IMR-90 (cell line): ENCODE measurements around the gene TARBP2. TPM values are rescaled to one million over a fixed set of nuclear protein-coding genes. Genes with fewer than 3 reads are reported as not detected.

Experiments used
- ATAC-seq: fragments of 200-7000 bp; cut with Tn5 transposase; 2 replicates; pipeline ENCODE4 v1.9.1; 2020; ENCODE audit warnings: low read depth, mild to moderate bottlenecking, moderate library complexity
- BruUV-seq: library from RNA; stranded (reverse); fragments of 400-500 nt; replicated peaks from 2 replicates; lab custom pipeline; 2021; lab: Mats Ljungman, UMichigan
- CTCF ChIA-PET: fragments of 300-600 bp; formaldehyde crosslinking; extraction: SDS; loops from one replicate; lab custom pipeline; 2021; ENCODE audit warnings: antibody characterized with exemption; lab: Yijun Ruan, JAX
- POLR2A ChIA-PET: fragments of 300-600 bp; sonication (Branson Sonifier 250); formaldehyde crosslinking; loops from one replicate; lab custom pipeline; 2022; ENCODE audit warnings: antibody characterized with exemption; ENCODE audit not compliant: unreplicated experiment; lab: Charles Lee
- DNase-seq: peaks from one replicate; pipeline ENCODE4 v3.0.0; 2013
- H2AFZ ChIP-seq: replicated peaks from 2 replicates; pipeline ENCODE3; 2013; ENCODE audit warnings: low read length, mild to moderate bottlenecking; ENCODE audit not compliant: poor library complexity
- H2AK5ac ChIP-seq: 2 replicates; pipeline ENCODE4 v1.6.1; 2013; ENCODE audit warnings: low read depth, low read length, inconsistent platforms
- H2AK9ac ChIP-seq: replicated peaks from 2 replicates; pipeline ENCODE3; 2013; ENCODE audit warnings: mild to moderate bottlenecking, low read depth, low read length, moderate library complexity; ENCODE audit not compliant: poor library complexity
- H2BK120ac ChIP-seq: 2 replicates; pipeline ENCODE4 v1.6.1; 2013; ENCODE audit warnings: low read depth, low read length, inconsistent platforms
- H2BK15ac ChIP-seq: 3 replicates; pipeline ENCODE4 v1.6.1; 2013; ENCODE audit warnings: low read depth, low read length, inconsistent platforms
- H2BK20ac ChIP-seq: 2 replicates; pipeline ENCODE4 v1.6.1; 2013; ENCODE audit warnings: low read depth, mild to moderate bottlenecking, inconsistent platforms, low read length, moderate library complexity
- H2BK5ac ChIP-seq: 2 replicates; pipeline ENCODE4 v1.6.1; 2013; ENCODE audit warnings: mild to moderate bottlenecking, low read depth, low read length, inconsistent platforms; ENCODE audit not compliant: poor library complexity, severe bottlenecking
- H3K14ac ChIP-seq: replicated peaks from 2 replicates; pipeline ENCODE4 v1.6.1; 2013; ENCODE audit warnings: low read depth, low read length, inconsistent platforms
- H3K18ac ChIP-seq: 2 replicates; pipeline ENCODE4 v1.6.1; 2013; ENCODE audit warnings: low read depth, low read length, control low read depth
- H3K23ac ChIP-seq: 2 replicates; pipeline ENCODE4 v1.6.1; 2013; ENCODE audit warnings: low read depth, low read length, inconsistent platforms
- H3K27ac ChIP-seq: 2 replicates; pipeline ENCODE4 v1.5.1; 2013; ENCODE audit warnings: mild to moderate bottlenecking, control low read depth, low read length; ENCODE audit not compliant: insufficient read depth
- H3K27me3 ChIP-seq: 2 replicates; pipeline ENCODE4 v1.6.1; 2013; ENCODE audit warnings: low read length; ENCODE audit not compliant: control insufficient read depth, insufficient read depth
- H3K36me3 ChIP-seq: 2 replicates; pipeline ENCODE4 v1.6.1; 2013; ENCODE audit warnings: low read length, mixed read lengths; ENCODE audit not compliant: control insufficient read depth, insufficient read depth
- H3K4ac ChIP-seq: 2 replicates; pipeline ENCODE4 v1.6.1; 2013; ENCODE audit warnings: low read depth, low read length, inconsistent platforms
- H3K4me1 ChIP-seq: 2 replicates; pipeline ENCODE4 v1.6.1; 2013; ENCODE audit warnings: low read length, mixed read lengths; ENCODE audit not compliant: control insufficient read depth, insufficient read depth
- H3K4me2 ChIP-seq: 2 replicates; pipeline ENCODE4 v1.6.1; 2013; ENCODE audit warnings: low read depth, mild to moderate bottlenecking, control low read depth, low read length, moderate library complexity
- H3K4me3 ChIP-seq: 2 replicates; pipeline ENCODE4 v1.5.1; 2013; ENCODE audit warnings: low read depth, mild to moderate bottlenecking, control low read depth, low read length, moderate library complexity; ENCODE audit not compliant: insufficient read depth
- H3K56ac ChIP-seq: 2 replicates; pipeline ENCODE4 v1.6.1; 2013; ENCODE audit warnings: low read length, inconsistent platforms; ENCODE audit not compliant: insufficient read depth; ENCODE audit errors: extremely low read depth
- H3K79me1 ChIP-seq, 2 experiments: 2 replicates each; pipeline ENCODE4 v1.6.1; 2013; ENCODE audit warnings: low read length in 2 of 2, inconsistent platforms in 1 of 2, low read depth in 1 of 2
- H3K9ac ChIP-seq: 2 replicates; pipeline ENCODE4 v1.6.1; 2013; ENCODE audit warnings: low read depth, low read length, control low read depth
- H3K9me1 ChIP-seq: 2 replicates; pipeline ENCODE4 v1.6.1; 2013; ENCODE audit warnings: low read length, inconsistent platforms; ENCODE audit not compliant: insufficient read depth
- H3K9me3 ChIP-seq: 2 replicates; pipeline ENCODE4 v1.6.1; 2013; ENCODE audit warnings: low read length; ENCODE audit not compliant: control insufficient read depth, insufficient read depth
- H4K20me1 ChIP-seq: 2 replicates; pipeline ENCODE4 v1.6.1; 2013; ENCODE audit warnings: low read length, inconsistent platforms; ENCODE audit not compliant: insufficient read depth
- H4K5ac ChIP-seq: 2 replicates; pipeline ENCODE4 v1.6.1; 2013; ENCODE audit warnings: mild to moderate bottlenecking, low read depth, low read length, control low read depth
- H4K8ac ChIP-seq, 2 experiments: 2 replicates each; pipeline ENCODE4 v1.6.1; 2013; ENCODE audit warnings: low read depth in 2 of 2, low read length in 2 of 2, control low read depth in 1 of 2, inconsistent platforms in 1 of 2
- H4K91ac ChIP-seq: 2 replicates; pipeline ENCODE4 v1.6.1; 2013; ENCODE audit warnings: low read depth, low read length, inconsistent platforms; ENCODE audit not compliant: insufficient read depth
- POLR2A ChIP-seq: IDR thresholded peaks from 2 replicates; pipeline ENCODE4 v1.6.1; 2012; ENCODE audit warnings: mild to moderate bottlenecking, low read depth, low read length
- WGBS, 2 experiments: methylation state at CpG; one replicate each; pipeline versions ENCODE4 v1.1.5 to v1.1.7; 2013; ENCODE audit warnings: missing lambda C conversion rate in 2 of 2; ENCODE audit not compliant: insufficient read length in 1 of 2; ENCODE audit errors: extremely low coverage in 2 of 2; 5-methylcytosine and 5-hydroxymethylcytosine counted together
- dilution Hi-C: fragments of 300-500 bp; cut with HindIII; formaldehyde crosslinking; loops from one replicate; pipeline ENCODE4 v1.14.3; 2018; ENCODE audit warnings: low sequenced_read_pairs; ENCODE audit not compliant: unreplicated experiment
- in situ Hi-C: fragments of 300-500 bp; cut with MboI; formaldehyde crosslinking; loops from 3 replicates; pipeline ENCODE4 v1.14.3; 2019; ENCODE audit warnings: low sequenced_read_pairs, inconsistent platforms, mixed read lengths
- intact Hi-C: fragments of 100-400 bp; cut with micrococcal nuclease; formaldehyde crosslinking; loops from 2 replicates; pipeline ENCODE4 v1.10.0; 2022
- polyA plus RNA-seq, 3 experiments: library from polyadenylated mRNA; depleted of rRNA; stranded (reverse); fragments of >200 nt; gene quantifications; 2 replicates each; pipeline ENCODE4 v1.2.3, GENCODE V29; 2012; ENCODE audit warnings: low replicate concordance in 1 of 3
- total RNA-seq: library from RNA; depleted of rRNA; stranded (reverse); fragments of >200 nt; gene quantifications from 2 replicates; pipeline ENCODE4 v1.2.3, GENCODE V29; 2012

Gene TARBP2
- total and polyA plus RNA-seq, 2 of the 4 experiments (the other 2 are of a cell fraction): 27.4 to 46.1 TPM

DNA sequence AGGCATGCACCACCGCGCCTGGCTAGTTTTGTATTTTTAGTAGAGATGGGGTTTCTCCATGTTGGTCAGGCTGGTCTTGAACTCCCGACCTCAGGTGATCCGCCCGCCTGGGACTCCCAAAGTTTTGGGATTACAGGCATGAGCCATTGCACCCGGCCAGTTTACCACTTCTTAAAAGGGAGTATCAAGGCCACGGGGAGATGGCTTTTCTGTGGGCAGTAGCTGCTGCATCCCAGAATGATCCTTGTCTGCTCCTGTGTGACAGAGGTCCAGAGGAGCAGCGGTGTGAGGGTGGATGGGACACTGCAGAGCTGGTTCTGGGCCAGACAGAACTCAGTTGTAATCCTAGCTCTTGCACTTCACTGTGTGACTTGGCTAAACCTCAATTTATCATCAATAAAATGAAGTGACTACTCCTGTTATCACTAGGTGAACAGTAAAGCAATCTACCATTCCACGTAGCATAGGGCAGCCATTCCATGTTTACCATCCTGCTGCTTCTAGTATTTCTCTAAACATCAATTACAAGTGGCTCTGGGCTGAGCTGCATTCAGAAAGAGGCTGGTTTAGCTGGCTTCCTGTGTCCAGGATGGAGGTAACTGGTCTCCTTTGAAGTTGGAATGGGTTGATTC is 9.2 kb downstream of the TARBP2 start:
- DNase-seq (no peak), ATAC-seq (no peak)
- Histone ChIP-seq H3K9me1 (no peaks in the 10 kb centered on the region), H2BK20ac (no peak overlapping the region), H3K27ac (no peak overlapping the region), H3K4me3 (no peak overlapping the region), H2BK5ac (no peak overlapping the region), H3K79me1 (peaks cover 0 to 15% of the 10 kb centered on the region in 2 experiments; a peak in 1 of 4 replicates), H2AK5ac (no peak overlapping the region), H2BK15ac (no peak overlapping the region), H3K36me3 (peaks cover 46% of the 10 kb centered on the region), H3K18ac (no peak overlapping the region), H3K4me1 (no peaks in the 10 kb centered on the region), H3K56ac (no peak overlapping the region), H3K4me2 (no peak overlapping the region), H3K9me3 (no peaks in the 10 kb centered on the region), H4K91ac (no peak overlapping the region), H3K27me3 (no peaks in the 10 kb centered on the region), H2BK120ac (no peak overlapping the region), H3K14ac (no peak overlapping the region), H4K5ac (no peak overlapping the region), H2AFZ (no peak overlapping the region), H3K23ac (no peak overlapping the region), H2AK9ac (no peak overlapping the region), H4K20me1 (no peaks in the 10 kb centered on the region), H4K8ac (no peak overlapping the region), H3K9ac (no peak overlapping the region), H3K4ac (no peak overlapping the region)
- dilution Hi-C loops: no loop called here
- ChIA-PET POLR2A (no interaction called here), CTCF (no interaction called here)
- TF ChIP-seq POLR2A: no peak
- BruUV-seq: no TSS peak
- intact Hi-C loops: no loop called here
- WGBS, 2 experiments: 87% methylated on average over 3 of the region's 9 CpGs; no CpG with 5 or more reads in 1 of the 2 experiments
- in situ Hi-C loops: loop anchor here (10.0 kb wide), 1 partner anchor 295 kb away; no protein-coding TSS in a partner anchor
